NCI-H2227 (cell line): ENCODE measurements around the gene C16orf90.

ENCODE experiments used
- DNase-seq: peaks from one replicate; lab custom pipeline; 2025; ENCODE audit not compliant: unreplicated experiment; lab: John Stamatoyannopoulos, UW

C16orf90 gene

GRCh38 chr16:3467921-3468320 is 27.4 kb downstream of the C16orf90 start:
- no peak for DNase-seq

- DNase-seq, result no peak
These were observed 28.1 kb downstream of the C16orf90 start for GRCh38 chr16:3467182-3467581.

GRCh38 chr16:3465911-3466584 is 29.2 kb downstream of the C16orf90 start:
- DNase-seq, result no peak

- DNase-seq, result no peak
These were observed 30.0 kb downstream of the C16orf90 start for GRCh38 chr16:3465301-3465700.

- no peak for DNase-seq
These were observed 34.1 kb downstream of the C16orf90 start for GRCh38 chr16:3461151-3461550.

- DNase-seq, result no peak
These were observed 34.7 kb downstream of the C16orf90 start for GRCh38 chr16:3460585-3460984.

GRCh38 chr16:3460121-3460520 is 35.2 kb downstream of the C16orf90 start:
- DNase-seq, result no peak

- DNase-seq, result no peak
These were observed 35.7 kb downstream of the C16orf90 start for GRCh38 chr16:3459401-3460090.

- DNase-seq, result no peak
These were observed 36.4 kb downstream of the C16orf90 start for GRCh38 chr16:3458852-3459361.

- peak; percentile 55 for DNase-seq
These were observed 36.9 kb downstream of the C16orf90 start for GRCh38 chr16:3458278-3458851.

GRCh38 chr16:3457434-3458252 is 37.6 kb downstream of the C16orf90 start:
- peak; percentile 96 for DNase-seq

- no peak for DNase-seq
These were observed 40.6 kb downstream of the C16orf90 start for GRCh38 chr16:3454631-3455147.

GRCh38 chr16:3454093-3454492 is 41.2 kb downstream of the C16orf90 start:
- no peak for DNase-seq

GRCh38 chr16:3444032-3444388 is 51.3 kb downstream of the C16orf90 start:
- DNase-seq, result peak; percentile 33
